ENCODE measurements around the gene HNRNPA2B1. TPM values are rescaled to one million over a fixed set of nuclear protein-coding genes. Genes with fewer than 3 reads are reported as not detected.

HNRNPA2B1 gene
- total RNA-seq, 1 experiment from 2014 or later = 1,101 TPM

DNA sequence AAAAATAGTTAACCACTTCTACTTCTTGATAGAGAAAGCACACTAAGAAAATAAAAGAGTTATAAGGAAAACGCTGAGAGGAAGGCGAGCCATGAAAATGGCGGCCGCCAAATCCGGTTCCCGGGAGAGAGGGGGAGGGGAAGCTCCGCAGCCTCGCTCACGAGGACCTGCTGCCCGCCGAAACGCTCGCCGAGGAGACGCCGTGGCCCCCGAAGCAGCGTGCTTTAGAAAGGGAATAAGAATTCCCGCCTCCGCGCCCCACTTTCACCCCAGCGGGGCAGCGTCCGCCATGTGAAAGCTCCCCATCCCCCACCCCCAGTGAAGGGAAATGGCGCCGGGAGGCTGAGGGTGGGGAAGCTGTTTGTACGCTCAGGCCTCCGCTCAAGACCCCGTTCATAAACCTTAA, 505 bp downstream of the HNRNPA2B1 start (continued):
- TF ChIP-seq AFF4 (CRISPR knock-in tag; IDR thresholded peaks at IDR 0.05; ENCODE audit: borderline replicate concordance) (no peak), JUN (CRISPR knock-in tag; IDR thresholded peaks at IDR 0.05) (no peak), GRHL2 (CRISPR knock-in tag; IDR thresholded peaks at IDR 0.05; ENCODE audit: insufficient replicate concordance, severe bottlenecking) (no peak), ETV6 (CRISPR knock-in tag; IDR thresholded peaks at IDR 0.05) (no peak; the same call in 1 of the 2 replicates), ZNF263 (CRISPR knock-in tag; IDR thresholded peaks at IDR 0.05; ENCODE audit: low read depth) (no peak), NR2C2 (CRISPR knock-in tag; IDR thresholded peaks at IDR 0.05) (no peak), JAZF1 (CRISPR knock-in tag; IDR thresholded peaks at IDR 0.05) (no peak), CREB1 (CRISPR knock-in tag; IDR thresholded peaks at IDR 0.05) (no peak), TCF7 (CRISPR knock-in tag; IDR thresholded peaks at IDR 0.05; ENCODE audit: low read depth) (no peak), TEAD1 (CRISPR knock-in tag; IDR thresholded peaks at IDR 0.05) (no peak), IRF2 (CRISPR knock-in tag; IDR thresholded peaks at IDR 0.05; ENCODE audit: borderline replicate concordance, low read depth) (no peak), SOX15 (CRISPR knock-in tag; IDR thresholded peaks at IDR 0.05) (no peak), CBFB (CRISPR knock-in tag; IDR thresholded peaks at IDR 0.05; ENCODE audit: low read depth) (no peak)
- TF ChIP-seq, protein P1, sequence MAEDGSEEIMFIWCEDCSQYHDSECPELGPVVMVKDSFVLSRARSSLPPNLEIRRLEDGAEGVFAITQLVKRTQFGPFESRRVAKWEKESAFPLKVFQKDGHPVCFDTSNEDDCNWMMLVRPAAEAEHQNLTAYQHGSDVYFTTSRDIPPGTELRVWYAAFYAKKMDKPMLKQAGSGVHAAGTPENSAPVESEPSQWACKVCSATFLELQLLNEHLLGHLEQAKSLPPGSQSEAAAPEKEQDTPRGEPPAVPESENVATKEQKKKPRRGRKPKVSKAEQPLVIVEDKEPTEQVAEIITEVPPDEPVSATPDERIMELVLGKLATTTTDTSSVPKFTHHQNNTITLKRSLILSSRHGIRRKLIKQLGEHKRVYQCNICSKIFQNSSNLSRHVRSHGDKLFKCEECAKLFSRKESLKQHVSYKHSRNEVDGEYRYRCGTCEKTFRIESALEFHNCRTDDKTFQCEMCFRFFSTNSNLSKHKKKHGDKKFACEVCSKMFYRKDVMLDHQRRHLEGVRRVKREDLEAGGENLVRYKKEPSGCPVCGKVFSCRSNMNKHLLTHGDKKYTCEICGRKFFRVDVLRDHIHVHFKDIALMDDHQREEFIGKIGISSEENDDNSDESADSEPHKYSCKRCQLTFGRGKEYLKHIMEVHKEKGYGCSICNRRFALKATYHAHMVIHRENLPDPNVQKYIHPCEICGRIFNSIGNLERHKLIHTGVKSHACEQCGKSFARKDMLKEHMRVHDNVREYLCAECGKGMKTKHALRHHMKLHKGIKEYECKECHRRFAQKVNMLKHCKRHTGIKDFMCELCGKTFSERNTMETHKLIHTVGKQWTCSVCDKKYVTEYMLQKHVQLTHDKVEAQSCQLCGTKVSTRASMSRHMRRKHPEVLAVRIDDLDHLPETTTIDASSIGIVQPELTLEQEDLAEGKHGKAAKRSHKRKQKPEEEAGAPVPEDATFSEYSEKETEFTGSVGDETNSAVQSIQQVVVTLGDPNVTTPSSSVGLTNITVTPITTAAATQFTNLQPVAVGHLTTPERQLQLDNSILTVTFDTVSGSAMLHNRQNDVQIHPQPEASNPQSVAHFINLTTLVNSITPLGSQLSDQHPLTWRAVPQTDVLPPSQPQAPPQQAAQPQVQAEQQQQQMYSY (CRISPR knock-in tag; IDR thresholded peaks at IDR 0.05) = no peak
- TF ChIP-seq, protein P2, sequence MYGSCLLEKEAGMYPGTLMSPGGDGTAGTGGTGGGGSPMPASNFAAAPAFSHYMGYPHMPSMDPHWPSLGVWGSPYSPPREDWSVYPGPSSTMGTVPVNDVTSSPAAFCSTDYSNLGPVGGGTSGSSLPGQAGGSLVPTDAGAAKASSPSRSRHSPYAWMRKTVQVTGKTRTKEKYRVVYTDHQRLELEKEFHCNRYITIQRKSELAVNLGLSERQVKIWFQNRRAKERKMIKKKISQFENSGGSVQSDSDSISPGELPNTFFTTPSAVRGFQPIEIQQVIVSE (CRISPR knock-in tag; IDR thresholded peaks at IDR 0.05; ENCODE audit: borderline replicate concordance) = no peak
- TF ChIP-seq, protein P3, sequence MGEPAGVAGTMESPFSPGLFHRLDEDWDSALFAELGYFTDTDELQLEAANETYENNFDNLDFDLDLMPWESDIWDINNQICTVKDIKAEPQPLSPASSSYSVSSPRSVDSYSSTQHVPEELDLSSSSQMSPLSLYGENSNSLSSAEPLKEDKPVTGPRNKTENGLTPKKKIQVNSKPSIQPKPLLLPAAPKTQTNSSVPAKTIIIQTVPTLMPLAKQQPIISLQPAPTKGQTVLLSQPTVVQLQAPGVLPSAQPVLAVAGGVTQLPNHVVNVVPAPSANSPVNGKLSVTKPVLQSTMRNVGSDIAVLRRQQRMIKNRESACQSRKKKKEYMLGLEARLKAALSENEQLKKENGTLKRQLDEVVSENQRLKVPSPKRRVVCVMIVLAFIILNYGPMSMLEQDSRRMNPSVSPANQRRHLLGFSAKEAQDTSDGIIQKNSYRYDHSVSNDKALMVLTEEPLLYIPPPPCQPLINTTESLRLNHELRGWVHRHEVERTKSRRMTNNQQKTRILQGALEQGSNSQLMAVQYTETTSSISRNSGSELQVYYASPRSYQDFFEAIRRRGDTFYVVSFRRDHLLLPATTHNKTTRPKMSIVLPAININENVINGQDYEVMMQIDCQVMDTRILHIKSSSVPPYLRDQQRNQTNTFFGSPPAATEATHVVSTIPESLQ (CRISPR knock-in tag; IDR thresholded peaks at IDR 0.05) = no peak
